Mesenteric fat pad (tissue), 1 donor: ENCODE results near the gene NAA40. TPM values are rescaled to one million over a fixed set of nuclear protein-coding genes. Genes with fewer than 3 reads are reported as not detected.

Source experiments
- DNase-seq: peaks from one replicate; pipeline ENCODE4 v3.0.0-alpha.2; 2020; ENCODE audit warnings: low spot score
- total RNA-seq: library from RNA; stranded (reverse); fragmentation: NEBNext Ultra II Directional; extraction: Animal tissue kit (Norgen Biotek cat#: 25700); gene quantifications from one replicate; pipeline ENCODE4 v1.2.1, GENCODE V29; 2021
- donor health status: DM: yes; HTN: yes; CAD: no.

NAA40 gene
- total RNA-seq, 1 donor from 2014 or later: 14.7 TPM

GRCh38 chr11:63986156-63986931 lies 47.5 kb downstream of the NAA40 start, which contains the start of gene OTUB1:
Gene OTUB1 (plus strand): TSS chr11:63986438. CDS start chr11:63986457, 19 bp downstream.
- DNase-seq: peak; percentile 96

DNA sequence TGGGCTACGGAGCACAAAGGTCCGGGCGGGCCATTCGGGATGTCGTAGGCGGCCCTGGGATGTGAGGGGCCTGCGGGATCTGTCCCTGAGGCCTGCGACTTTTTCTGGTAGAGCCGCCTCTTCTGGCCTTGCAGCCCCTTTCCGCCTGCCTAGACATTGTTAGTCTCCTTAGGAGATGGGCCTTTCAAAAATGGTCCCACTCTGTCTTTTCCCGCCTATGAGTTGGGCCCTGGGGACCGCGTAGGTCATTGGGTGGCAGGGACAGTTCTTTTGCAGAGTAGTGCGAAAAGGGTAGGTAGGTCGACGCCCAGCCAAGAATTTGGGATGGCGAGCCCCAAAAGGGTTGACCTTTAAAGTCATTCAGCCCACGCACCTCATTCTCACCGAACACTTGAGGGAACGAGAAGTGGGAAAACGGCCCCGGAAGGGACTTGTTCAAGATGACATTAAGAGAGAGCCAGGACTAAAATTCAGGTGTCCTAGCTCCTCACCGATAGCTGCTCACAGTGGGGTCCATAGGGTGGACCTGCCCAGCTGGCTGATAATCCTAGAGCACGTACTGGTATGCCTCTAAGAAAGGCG lies 48.2 kb downstream of the NAA40 start:
- no peak for DNase-seq

- no peak for DNase-seq
Observed at GRCh38 chr11:63991558-63991957, 52.8 kb downstream of the NAA40 start.

DNA sequence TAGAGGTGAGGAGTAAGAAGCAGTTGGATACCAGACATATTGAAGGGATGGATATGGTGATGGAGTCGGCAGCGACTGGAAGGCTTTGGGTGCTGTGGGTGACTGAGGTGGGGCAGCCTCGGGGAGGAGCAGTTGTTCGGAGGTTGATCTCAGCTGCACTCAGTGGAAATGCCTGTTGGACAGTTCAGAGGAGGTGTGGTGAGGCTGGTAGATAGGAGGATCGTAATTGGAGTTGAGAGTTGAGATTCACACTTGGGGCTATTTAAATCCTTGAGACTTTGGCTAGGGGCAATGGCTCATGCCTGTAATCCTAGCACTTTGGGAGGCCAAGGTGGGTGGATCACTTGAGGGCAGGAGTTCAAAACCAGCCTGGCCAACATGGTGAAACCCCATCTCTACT lies 54.3 kb downstream of the NAA40 start:
- DNase-seq: no peak

DNA sequence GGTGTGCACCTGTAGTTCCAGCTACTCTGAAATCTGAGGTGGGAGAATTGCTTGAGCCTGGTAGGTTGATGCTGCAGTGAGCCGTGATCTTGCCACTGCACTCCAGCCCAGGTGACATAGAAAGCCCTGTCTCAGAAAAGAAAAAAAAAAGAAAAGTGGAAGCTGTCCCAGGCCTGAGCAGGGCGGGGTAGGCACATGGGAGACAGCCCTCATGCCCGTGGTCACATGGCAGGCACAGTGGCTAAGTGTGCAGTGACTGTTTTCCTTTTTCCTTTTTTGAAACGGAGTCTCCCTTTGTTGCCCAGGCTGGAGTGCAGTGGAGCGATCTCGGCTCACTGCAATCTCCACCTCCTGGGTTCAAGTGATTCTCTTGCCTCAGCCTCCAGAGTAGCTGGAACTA lies 55.2 kb downstream of the NAA40 start:
- no peak for DNase-seq

GRCh38 chr11:63996512-63996911 lies 57.7 kb downstream of the NAA40 start:
- DNase-seq: no peak

GRCh38 chr11:63997104-63997700 lies 58.4 kb downstream of the NAA40 start:
- no peak for DNase-seq

GRCh38 chr11:63997801-63998337 lies 59.1 kb downstream of the NAA40 start:
- DNase-seq: no peak

DNA sequence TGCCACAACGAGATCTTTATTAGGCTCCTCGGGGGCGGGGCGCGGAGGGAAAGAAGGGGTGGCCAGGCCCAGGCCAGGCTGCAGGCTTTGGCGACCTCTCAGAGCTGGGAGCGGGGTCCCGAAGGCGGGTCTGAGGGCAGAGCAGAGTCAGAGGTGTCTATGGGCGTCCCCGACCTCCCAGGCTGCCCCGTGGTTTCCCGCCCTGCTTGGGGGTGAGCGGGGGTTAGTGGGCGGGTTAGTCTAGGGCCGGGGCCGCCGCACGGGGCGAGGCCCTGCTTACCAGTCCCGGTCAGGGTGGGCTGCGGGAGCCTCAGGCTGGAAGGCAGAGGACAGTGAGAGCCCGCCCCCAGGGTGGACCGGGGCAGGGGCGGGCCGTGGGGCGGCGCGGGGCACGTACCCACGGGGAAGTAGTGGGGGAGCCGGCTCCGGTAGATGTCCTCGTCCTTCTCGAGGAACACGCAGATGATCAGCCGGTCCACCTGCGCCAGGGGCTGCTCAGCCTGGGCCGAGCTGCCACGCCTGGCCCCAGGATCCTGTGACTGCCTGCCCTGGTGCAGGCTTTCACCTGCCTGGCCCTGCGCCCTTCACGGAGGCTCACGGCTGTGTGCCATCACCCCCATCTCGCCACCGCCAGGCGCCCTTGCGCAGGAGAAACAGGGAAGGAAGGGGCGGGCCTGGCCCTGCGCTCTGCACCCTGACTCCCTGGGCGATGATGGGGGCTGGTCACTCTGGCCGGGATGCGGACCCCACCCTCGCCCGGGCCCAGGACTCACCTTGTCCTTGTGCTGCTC lies 60.0 kb downstream of the NAA40 start:
- no peak for DNase-seq

DNA sequence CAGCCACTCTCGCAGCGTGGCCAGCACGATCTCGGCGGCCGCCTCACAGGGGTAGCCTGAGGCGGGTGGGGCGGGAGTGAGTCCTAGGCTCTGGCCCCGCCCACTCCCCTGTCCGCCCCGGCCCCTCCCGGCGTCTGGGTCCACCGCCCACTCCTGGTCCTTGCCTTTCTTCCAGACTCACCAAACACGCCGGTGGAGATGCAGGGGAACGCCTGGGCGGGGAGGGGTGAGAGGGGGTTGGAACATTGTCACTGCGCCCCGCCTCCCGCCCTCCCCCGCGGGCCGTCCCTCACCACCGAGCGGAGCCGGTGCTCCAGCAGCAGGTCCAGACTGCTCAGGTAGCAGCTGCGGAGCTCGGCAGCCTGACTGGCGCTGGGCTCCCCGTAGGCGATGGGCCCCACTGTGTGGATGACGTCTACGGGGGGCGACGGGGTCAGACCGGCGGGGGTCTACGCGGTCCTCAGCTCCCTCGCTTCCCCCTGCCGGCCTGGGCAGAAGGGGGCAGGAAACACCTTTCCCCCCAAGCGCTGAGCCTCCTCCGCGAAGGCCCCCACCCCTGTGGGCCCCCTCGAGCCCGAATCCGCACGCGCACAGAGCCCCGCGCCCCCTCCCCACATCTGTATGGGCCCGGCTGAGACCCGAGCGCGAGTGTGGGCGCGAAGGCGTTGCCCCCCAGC lies 60.7 kb downstream of the NAA40 start:
- no peak for DNase-seq

DNA sequence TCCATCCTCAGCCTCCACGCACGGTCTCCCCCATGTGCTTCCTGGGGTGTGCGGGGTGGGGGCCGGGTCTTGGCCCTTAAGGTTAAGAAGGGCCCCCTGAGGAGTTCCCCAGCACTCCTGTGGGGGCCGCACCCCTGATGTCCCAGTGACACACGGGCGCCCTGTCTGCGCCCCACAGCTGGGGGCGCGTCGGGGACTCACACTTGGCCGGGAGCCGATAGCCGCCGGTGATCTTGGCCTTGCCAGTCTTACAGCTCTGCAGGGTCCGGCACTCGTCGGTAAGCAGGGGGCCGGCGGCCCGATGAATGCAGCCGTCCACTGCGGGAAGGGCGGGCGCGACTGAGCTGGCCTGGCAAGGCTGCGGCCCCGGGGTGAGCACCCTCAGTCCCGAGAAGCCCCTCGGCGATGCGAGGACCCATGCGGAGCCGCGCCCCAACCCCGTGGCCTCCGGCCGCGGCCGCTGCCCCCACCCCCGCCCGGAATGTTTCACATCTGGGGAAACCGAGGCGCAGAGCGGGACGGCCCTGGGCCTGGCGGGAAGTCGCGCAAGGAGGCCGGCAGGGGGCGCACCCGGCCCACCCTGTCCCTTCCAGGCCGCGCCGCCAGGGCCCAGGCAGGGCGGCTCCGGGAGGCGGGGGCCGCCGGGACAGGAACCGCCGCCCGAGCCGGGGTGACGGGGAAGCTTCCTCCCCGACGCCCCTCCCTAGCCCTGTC lies 61.4 kb downstream of the NAA40 start:
- no peak for DNase-seq

- DNase-seq: no peak
Observed at GRCh38 chr11:64000740-64001483, 62.1 kb downstream of the NAA40 start.

- DNase-seq: no peak
Observed at GRCh38 chr11:64001484-64002420, 63.0 kb downstream of the NAA40 start.

GRCh38 chr11:64003807-64004589 lies 65.2 kb downstream of the NAA40 start:
- no peak for DNase-seq

DNA sequence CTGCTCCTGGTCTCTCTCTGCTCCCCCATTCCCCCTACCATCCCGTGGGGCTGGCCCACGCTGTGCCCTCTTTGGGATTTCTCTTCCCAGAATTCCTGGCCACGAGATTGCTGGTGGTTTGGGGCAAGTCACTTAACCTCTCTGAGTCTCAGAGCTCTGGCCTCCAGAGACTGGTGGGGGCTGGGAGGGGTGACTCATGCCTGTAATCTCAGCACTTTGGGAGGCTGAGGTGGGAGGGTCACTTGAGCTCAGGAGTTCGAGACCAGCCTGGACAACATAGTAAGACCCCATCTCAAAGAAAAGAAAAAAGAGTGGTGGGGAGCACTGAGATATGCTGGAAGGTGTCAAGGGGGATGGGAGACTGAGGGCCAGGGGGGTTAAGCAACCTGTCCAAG lies 65.8 kb downstream of the NAA40 start:
- no peak for DNase-seq

DNA sequence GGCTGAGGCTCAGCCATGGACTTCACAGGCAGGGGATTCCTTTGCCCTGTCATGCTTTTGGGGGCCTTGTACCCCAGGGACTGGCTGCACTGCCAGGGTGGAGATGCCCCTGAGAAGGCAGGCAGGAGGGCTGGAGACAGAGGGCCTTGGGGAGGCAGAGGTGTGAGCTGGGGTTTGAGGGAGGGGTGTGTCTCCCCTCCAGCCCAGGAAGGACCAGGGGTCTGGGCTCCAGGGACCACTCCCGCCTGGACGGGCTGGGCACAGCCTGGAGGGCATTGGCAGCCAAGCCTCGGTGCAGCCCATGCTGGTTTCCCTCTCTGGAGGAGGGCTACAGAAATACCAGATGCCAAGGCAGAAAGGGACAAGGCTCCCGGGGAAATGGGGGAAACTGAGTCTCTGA lies 66.9 kb downstream of the NAA40 start:
- no peak for DNase-seq

GRCh38 chr11:64006398-64006797 lies 67.6 kb downstream of the NAA40 start:
- DNase-seq: no peak
